Body of pancreas (tissue), 4 donors: ENCODE results near the gene EHBP1L1.

Experiments
- CTCF ChIP-seq, 7 experiments: fragments of 450-650 bp in 4 of 7; fragments of 200-600 bp in 3 of 7; sonication (generic) in 3 of 7; IDR thresholded peaks; one replicate each; pipeline ENCODE4 v1.5.1; 2016 to 2019; ENCODE audit warnings: antibody characterized with exemption in 7 of 7
- POLR2A ChIP-seq, 3 donors: fragments of 450-650 bp; IDR thresholded peaks; one replicate each; pipeline ENCODE4 v1.6.1; 2016; ENCODE audit warnings: antibody characterized with exemption in 3 of 3, mild to moderate bottlenecking in 2 of 3

GRCh38 chr11:65617990-65618751, 42.3 kb downstream of the EHBP1L1 start:
- TF ChIP-seq POLR2A (IDR thresholded peaks at IDR 0.05) (no peak), CTCF (IDR thresholded peaks at IDR 0.05) (no peak)
